DMS 273 treated with DMSO at 0.1 percent for 48 hours (cell line): ENCODE data around the gene CAVIN1.
"Not testable (repeated sequence)": the region's sequence is repeated elsewhere in the genome, so short reads cannot be mapped to it uniquely, and the experiment has no call there.

Source experiments
- DNase-seq: peaks from one replicate; lab custom pipeline; 2025; lab: John Stamatoyannopoulos, UW

CAVIN1 gene, protein sequence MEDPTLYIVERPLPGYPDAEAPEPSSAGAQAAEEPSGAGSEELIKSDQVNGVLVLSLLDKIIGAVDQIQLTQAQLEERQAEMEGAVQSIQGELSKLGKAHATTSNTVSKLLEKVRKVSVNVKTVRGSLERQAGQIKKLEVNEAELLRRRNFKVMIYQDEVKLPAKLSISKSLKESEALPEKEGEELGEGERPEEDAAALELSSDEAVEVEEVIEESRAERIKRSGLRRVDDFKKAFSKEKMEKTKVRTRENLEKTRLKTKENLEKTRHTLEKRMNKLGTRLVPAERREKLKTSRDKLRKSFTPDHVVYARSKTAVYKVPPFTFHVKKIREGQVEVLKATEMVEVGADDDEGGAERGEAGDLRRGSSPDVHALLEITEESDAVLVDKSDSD

DNA sequence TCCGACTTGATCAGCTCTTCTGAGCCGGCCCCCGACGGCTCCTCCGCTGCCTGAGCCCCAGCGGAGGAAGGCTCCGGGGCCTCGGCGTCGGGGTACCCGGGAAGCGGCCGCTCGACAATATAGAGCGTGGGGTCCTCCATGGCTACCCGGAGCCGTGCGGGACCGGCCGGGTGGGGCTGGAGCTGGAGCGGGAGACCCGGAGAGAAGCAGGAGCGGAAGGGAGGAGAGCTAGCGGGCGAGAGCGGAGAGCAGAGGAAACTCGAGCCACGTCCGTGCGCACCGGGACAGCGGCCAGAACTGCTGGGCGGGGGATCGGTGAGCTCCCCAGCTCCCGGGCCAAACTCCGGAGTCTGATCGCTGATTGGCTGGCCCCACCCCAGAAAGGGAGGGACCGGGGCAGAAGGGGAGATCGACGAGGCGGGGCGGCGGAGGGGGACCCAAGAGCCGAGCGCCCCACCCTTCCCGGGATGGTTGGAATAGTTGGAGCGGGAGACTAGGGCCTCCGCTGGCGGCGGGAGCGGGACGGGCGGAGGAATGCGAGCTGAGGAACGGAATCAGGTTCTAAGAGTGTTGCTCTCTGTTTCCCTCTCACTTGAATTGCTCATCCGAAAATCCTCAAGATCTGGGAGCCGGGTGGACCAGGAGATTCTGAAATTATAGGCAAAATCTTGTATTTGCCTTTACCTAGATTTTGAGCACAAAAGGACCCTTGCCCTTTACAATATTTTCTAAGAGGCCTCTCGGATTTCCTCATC lies at the start of gene CAVIN1:
TSS of gene CAVIN1 (minus strand) at position 299 of the 755 bp plus-strand sequence. CDS start at position 140, 159 bp downstream.
- peak; percentile 81 for DNase-seq

DNA sequence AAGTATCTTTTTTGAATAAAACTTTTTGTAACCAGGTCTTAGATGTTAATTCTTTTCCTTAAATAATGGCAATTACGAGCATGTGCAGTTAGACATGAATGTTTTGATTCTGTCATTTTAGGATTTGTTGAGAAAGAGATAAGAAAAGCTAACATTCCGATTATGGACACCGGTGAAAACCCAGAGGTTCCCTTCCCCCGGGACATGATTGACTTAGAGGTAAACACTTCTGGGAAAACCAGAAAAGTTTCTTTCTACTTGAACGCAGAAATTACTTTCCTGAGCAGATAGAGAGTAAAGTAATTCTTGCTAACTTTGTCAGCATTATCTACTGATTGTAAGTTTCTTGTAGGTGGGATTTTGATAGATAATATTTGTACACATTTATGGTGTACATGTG lies 44.8 kb upstream of the CAVIN1 start:
- no peak for DNase-seq

DNA sequence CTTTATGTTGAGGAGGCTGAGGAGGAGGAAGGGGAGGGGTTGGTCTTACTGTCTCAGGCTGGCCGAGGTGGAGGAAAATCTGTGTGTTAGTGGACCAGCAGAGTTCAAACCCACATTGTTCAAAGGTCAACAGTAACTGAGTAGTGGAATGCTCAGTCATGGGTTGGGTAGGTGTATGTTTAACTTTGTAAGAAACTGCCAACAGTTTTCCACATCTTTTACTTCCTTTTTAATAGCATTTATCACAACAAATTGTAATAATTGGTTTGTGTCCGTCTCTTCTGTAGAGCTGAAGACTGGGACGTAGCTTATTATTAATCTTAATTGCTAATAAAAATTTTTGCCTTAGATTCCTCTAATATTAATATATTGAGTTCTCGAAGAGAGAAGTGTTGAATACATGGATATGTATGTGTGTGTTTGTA lies 40.9 kb upstream of the CAVIN1 start:
- DNase-seq = no peak

DNA sequence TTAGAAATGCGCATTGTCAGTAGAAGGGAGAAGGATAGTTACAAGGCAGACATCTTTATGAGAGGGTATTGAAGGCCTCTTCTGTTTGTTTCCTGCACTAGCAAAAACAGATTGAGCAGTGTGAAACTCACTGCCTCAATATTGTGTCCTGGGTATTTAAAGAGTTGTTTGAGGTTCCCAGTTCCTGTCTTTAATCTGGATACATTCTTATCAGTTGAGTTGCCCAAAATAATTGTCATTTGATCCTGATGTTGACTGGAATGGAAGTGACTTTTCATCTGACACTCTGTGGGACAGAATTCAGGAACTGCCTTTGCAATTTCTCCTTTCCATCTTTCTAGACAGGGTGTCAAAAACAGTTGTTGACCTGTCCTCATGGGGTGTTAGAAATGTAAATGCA lies 37.3 kb upstream of the CAVIN1 start:
- DNase-seq = no peak

DNA sequence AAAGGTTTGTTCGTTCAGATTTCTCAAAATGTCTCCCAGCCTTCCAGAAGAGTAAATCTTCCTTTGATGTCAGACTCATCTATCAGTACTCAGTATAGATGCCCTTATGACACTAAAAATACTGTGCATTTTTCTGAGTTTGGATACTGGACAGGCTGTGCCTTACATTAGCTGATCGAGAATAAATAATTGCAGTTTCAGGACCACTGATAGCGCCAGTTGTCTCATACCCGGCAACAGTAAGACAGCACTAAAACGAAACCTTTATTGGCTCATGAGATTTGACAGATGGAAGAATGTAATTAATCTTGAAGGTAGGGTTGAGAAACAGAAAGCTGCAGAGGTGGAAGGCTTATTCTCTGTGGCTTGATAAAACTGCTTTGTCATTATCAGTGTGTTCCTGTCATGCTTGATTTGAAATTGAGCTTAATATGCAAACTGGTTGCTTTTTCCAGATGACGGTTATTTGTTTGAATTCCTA lies 36.8 kb upstream of the CAVIN1 start:
- DNase-seq = peak; percentile 66

DNA sequence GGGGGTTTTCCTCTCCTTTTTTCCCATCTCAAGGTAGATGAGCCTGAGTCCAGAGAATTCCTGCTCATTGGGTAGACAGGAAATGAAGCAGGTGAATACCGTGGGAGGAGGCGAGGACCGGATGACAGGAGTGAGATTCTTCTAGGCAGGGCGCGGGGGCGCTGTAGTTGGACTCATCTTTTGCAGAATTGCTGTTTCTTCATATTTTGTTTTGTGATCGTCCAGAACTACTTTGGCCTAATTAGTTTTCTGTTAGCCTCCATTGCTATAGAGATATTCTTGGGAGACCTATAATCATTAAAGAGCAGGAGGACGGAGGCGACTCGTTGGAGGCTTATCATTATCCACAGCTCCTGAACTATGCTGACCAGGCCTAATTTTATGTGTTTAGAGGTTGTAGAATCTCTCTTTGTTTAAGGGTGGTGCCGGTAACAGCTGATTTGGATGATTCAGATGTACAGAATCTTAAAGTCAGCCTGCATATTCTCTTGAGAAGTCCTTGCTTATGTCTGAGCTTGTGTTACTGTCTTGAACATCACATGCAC lies 36.3 kb upstream of the CAVIN1 start:
- no peak for DNase-seq

DNA sequence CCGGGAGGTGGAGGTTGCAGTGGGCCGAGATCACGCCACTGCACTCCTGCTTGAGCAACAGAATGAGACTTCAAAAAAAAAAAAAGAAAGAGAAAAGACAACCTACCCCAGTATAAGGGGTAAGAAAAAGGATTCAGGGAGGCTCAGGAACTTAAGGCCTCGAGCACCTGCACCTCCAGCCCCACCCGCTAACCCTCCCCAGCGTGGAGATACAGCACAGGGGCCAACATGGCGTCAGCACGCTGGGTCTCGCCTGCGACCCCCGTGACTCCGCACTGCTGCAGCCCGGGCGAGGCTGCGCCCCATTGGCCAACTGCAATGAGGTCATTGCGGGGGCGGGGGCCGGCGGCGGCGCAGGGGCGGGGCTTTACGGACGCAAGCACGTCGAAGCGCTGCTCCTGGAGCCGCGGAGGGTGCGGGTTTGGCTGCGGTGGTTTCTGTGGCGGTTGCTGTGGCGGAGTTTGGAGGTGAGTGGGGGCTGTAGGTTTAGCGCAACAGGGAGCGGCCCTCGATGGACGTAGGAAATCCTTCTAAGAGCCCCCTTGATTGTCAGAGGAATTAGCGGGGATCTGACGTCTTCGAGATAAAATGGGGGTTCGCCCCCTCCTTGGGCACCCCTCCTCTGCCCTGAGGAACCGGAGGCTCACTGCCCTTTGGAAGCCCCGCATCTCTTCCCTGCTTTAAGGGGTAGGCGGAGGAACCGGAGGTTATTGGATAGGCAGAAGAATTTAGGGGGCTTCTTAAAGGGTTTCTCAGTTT lies 35.6 kb upstream of the CAVIN1 start, which contains the start of gene ATP6V0A1:
TSS of gene ATP6V0A1 (plus strand) at position 382 of the 759 bp plus-strand sequence. CDS start 2,017 bp downstream, outside the sequence.
- peak; percentile 86 for DNase-seq

DNA sequence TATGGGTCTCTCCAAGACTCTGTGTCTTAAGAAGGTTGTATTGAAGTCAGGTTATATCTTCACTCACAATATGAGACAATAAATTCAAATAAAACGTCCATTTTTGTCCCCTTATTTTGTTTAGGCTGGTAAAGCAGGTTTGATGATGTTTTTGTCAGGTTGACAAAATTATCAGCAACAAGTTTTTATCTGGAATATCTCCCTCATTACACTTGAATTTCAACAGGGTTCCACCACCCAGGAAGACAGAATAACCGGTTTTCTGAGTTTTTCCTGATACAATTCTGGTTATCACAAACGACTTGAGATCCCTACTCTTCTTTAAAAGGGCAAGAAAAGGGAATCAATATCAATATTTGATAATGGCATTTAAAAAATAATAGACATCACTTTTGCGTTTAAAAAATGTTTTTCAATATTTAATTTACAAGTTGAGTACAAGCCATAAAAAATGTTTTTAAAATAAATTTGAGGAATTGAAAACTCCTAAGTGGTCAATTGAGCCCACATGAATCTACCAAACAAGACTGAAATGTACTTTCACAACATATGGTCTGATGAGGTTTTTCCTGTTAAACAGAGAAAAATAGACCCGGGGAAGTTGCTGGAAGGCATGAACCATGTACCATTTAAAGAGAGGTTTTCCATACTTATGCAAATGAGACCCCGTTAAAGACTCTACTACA lies 34.2 kb upstream of the CAVIN1 start:
- no peak for DNase-seq

DNA sequence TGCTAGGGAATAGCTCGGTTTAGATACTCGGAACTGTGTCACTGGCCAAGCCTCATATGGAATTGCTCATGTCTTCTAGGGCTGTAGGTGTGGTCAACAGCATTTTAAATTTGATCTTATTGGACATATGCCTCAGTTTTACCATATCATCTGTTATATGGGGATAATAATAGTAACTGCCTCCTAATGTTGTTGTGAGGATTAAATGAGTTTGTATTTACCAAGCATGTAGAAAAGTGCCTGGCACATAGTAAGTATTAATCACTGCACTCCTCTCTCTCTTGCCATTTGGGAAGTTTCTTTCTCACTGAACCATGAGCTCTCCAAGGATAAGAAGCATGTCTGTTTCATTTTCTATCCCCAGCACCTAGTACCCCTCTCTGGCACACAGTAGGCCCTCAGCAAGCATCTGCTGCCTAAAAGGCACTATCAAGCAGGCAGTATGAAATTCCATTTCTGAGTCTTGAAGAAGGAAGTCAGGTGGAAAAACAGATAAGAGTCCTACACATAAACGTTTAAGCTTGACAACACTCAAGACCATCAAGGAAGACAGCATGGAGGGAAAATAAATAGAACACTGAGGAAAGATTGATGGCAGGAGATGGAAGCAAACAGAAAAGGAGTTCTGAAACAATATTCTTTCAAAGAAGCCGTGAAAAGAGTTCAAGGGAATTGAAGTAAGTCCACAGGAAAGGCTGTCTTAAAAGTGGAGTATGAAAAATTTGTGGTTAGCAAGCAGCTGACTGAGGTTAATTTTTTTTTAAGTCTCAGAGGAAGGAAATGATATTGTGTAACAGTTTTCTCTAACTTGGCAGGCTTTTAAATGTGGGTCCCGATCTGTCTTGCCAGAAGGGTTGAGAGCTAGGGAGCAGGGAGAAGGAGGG lies 33.4 kb upstream of the CAVIN1 start:
- no peak for DNase-seq

DNA sequence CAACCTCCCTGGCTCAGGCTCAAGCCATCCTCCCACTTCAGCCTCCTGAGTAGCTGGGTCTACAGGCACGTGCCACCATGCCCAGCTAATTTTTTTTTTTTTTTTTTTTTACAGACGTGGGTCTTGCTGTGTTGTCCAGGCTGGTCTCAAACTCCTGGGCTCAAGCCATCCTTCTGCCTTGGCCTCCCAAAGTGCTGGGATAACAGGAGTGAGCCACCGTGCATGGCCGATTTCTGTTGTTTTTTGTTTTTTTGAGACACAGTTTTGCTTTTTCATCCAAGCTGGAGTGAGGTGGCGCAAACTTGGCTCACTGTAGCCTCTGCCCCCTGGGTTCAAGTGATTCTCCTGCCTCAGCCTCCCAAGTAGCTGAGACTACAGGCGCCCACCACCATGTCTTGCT lies 31.9 kb upstream of the CAVIN1 start:
- not testable (repeated sequence) for DNase-seq

DNA sequence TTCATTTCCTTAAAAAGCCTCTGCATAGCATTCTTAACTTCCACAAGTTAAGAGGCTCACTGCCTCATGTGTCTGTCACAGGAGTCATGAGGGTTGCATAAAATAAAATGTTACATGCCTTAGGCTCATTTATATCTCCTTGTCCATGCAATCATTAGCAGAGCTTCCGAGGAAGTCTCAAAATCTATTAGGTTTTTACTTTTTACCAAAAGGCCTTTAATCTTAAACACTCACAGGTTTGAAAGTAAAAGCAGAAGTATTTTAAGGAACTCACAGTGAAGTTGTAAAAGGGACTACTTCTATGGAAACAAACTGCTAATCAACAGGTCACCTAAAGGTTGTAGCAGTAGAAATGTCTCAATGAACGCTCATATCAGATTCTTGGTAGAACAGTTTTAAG lies 30.4 kb upstream of the CAVIN1 start:
- DNase-seq = no peak

DNA sequence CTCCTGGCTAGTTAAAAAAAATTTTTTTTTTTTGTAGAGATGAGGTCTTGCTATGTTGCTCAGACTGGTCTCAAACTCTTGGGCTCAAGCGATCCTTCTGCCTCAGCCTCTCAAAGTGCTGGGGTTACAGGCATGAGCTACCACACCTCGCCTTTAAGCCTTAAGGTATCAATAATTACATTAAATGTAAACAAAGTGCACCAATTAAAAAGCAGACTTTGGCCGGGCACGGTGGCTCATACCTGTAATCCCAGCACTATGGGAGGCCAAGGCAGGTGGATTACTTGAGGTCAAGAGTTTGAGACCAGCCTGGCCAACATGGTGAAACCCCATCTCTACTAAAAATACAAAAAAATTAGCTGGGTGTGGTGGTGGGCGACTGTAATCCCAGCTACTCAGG lies 28.2 kb upstream of the CAVIN1 start:
- DNase-seq = not testable (repeated sequence)

DNA sequence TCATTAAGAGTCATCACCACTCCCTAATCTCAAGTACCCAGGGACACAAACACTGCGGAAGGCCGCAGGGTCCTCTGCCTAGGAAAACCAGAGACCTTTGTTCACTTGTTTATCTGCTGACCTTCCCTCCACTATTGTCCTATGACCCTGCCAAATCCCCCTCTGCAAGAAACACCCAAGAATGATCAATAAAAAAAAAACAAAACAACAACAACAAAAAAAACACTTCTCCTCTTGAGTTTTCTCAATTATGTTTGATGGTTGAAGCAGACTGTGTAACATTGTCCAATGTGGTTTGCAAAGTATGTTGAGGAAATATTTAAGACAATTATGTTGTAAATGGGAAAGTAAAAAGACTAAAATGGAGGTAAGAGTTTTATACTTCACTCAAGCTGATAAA lies 26.8 kb upstream of the CAVIN1 start:
- not testable (repeated sequence) for DNase-seq

DNA sequence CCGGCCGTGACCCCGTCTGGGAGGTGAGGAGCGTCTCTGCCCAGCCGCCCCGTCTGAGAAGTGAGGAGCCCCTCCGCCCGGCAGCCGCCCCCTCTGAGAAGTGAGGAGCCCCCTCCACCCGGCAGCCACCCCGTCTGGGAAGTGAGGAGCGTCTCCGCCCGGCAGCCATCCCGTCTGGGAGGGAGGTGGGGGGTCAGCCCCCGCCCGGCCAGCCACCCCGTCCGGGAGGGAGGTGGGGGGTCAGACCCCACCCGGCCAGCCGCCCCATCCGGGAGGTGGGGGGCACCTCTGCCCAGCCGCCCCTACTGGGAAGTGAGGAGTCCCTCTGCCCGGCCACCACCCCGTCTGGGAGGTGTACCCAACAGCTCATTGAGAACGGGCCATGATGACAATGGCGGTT lies 26.1 kb upstream of the CAVIN1 start:
- DNase-seq = not testable (repeated sequence)

DNA sequence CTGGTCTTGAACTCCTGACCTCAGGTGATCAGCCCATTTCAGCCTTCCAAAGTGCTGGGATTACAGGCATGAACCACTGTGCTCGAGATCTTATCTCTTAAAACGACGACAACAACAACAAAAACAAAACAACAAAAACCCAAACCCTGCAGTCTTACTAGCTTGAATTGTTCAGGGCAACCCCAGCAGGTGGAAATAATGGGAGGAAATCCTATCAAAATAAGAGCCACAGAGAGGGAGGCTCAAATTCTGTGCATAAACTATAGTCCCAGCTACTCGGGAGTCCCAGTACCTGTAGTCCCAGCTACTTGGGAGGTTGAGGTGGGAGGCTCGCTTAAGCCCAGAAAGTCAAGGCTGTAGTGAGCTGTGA lies 19.1 kb upstream of the CAVIN1 start:
- no peak for DNase-seq

DNA sequence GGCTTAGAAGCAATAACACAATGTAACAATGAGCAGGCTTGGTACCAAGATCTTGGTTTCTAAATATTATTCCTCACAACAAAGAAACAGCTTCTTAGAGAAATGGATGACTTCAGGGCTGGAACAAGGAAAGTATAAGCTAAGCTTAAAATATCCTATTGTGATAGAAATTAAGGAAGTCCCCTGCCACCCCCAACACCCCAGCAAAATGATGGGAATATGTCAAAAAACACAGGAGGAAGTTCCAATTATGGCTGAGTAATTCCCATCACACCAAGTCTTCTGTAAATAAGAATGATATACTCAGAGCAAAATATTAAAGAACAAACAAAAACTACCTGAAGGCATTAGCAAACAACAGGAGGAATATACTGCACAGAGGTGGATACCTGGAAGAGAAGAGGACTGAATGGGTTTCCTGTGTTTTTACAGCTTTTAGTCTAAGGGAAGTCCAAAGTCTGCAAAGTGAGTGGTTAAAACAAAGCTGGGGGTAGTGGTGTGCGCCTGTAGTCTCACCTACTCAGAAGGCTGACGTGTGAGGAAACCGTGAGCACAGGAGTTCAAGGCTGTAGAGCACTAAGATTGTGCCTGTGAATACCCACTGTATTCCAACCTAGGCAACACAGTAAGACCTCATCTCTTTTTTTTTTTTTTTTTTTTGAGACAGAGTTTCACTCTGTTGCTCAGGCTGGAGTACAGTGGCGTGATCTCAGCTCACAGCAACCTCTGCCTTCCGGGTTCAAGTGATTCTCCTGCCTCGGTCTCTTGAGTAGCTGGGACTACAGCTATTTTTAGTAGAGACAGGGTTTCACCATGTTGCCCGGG lies 18.5 kb upstream of the CAVIN1 start:
- no peak for DNase-seq

DNA sequence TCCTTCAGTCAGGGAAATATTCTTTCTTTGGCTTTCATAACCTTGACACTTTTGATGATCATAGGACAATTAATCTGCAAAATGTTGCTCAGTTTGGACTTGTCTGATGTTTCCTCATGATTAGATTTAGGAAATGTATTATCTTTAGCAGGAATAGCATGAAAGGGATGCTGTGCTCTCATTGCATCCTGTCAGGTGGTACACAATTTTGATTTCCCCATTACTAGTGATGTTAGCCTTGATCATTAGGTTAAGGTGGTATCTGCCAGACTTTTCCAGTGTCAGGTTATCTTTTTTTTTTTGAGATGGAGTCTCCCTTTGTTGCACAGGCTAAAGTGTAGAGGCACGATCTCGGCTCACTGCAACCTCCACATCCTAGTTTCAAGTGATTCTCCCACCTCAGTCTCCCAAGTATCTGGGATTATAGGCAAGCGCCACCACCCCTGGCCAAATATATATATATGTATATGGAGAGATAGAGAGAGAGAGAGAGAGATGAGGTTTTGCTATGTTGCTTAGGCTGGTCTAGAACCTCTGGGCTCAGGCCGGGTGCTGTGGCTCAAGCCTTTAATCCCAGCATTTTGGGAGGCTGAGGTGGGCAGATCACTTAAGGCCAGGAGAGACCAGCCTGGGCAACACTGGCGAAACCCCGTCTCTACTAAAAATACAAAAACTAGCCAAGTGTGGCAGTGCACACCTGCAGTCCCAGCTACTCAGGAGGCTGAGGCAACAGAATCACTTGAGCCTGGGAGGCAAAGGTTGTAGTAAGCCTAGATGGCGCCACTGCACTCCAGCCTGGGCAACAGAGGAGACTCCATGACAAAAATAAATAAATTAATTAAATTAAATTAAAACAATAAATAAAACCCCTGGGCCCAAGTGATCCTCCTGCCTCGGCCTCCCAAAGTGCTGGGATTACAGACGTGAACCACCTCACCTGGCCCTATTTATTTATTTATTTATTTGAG lies 15.8 kb upstream of the CAVIN1 start:
- no peak for DNase-seq

DNA sequence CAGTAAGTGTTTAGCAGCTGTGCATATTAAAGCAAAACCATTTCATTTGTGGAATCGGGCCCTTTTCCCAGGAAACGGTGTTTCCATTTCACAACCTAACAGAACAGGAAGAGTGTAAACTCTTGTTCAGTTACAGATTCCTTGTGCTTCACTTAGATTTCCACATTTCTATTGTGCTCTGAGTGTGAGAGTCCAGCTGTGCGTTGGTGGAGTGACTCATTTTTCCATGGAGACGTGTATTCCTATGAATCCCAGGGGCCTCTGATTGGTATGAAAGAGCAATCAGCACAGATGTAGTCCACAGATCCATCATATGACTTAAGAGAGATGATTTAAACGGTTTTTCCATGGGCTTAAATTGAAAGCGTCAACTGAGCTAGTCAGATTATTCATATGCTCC lies 13.3 kb upstream of the CAVIN1 start:
- peak; percentile 27 for DNase-seq
